HG03342 (cell line): Measurements from ENCODE around the gene LYRM4.

Experiments
- ATAC-seq: cut with Tn5 transposase; IDR thresholded peaks from one replicate; pipeline ENCODE4 v1.9.1; 2021; ENCODE audit warnings: mild to moderate bottlenecking, moderate library complexity; ENCODE audit not compliant: unreplicated experiment

The LYRM4 gene

GRCh38 chr6:5247201-5247600 is 13.5 kb downstream of the LYRM4 start:
- no peak for ATAC-seq

- no peak for ATAC-seq
These were observed 14.3 kb downstream of the LYRM4 start for GRCh38 chr6:5246141-5247097.

- ATAC-seq: no peak
These were observed 17.7 kb downstream of the LYRM4 start for GRCh38 chr6:5243069-5243468.

- ATAC-seq: no peak
These were observed 19.5 kb downstream of the LYRM4 start for GRCh38 chr6:5241252-5241651.

GRCh38 chr6:5238336-5238735 is 22.4 kb downstream of the LYRM4 start:
- no peak for ATAC-seq

- no peak for ATAC-seq
These were observed 22.9 kb downstream of the LYRM4 start for GRCh38 chr6:5237805-5238204.

GRCh38 chr6:5235830-5236229 is 24.9 kb downstream of the LYRM4 start:
- ATAC-seq: no peak

GRCh38 chr6:5234874-5235273 is 25.9 kb downstream of the LYRM4 start:
- ATAC-seq: no peak

GRCh38 chr6:5231289-5231688 is 29.5 kb downstream of the LYRM4 start:
- no peak for ATAC-seq

- ATAC-seq: no peak
These were observed 30.7 kb downstream of the LYRM4 start for GRCh38 chr6:5230081-5230480.

- no peak for ATAC-seq
These were observed 31.4 kb downstream of the LYRM4 start for GRCh38 chr6:5229356-5229755.

- no peak for ATAC-seq
These were observed 37.4 kb downstream of the LYRM4 start for GRCh38 chr6:5223309-5223708.

GRCh38 chr6:5220443-5220842 is 40.3 kb downstream of the LYRM4 start:
- ATAC-seq: no peak

GRCh38 chr6:5219011-5219691 is 41.6 kb downstream of the LYRM4 start:
- ATAC-seq: no peak

- ATAC-seq: no peak
These were observed 43.4 kb downstream of the LYRM4 start for GRCh38 chr6:5217356-5217755.

GRCh38 chr6:5215799-5216198 is 45.0 kb downstream of the LYRM4 start:
- ATAC-seq: no peak

- no peak for ATAC-seq
These were observed 45.6 kb downstream of the LYRM4 start for GRCh38 chr6:5215159-5215558.

GRCh38 chr6:5214570-5215052 is 46.1 kb downstream of the LYRM4 start:
- ATAC-seq: no peak

GRCh38 chr6:5213836-5214235 is 46.9 kb downstream of the LYRM4 start:
- ATAC-seq: no peak

GRCh38 chr6:5211492-5211891 is 49.3 kb downstream of the LYRM4 start:
- ATAC-seq: no peak

- ATAC-seq: no peak
These were observed 52.2 kb downstream of the LYRM4 start for GRCh38 chr6:5208471-5208971.

- ATAC-seq: no peak
These were observed 52.7 kb downstream of the LYRM4 start for GRCh38 chr6:5208057-5208456.
